A549 treated with ZK216348 at 1 μM for 4 hours (cell line): ENCODE measurements around the gene CCDC182. TPM values are rescaled to one million over a fixed set of nuclear protein-coding genes. Genes with fewer than 3 reads are reported as not detected.

Experiments
- total RNA-seq: library from RNA; stranded (reverse); fragments of 200-300 nt; extraction: Qiagen RNA extraction; gene quantifications from 5 replicates; pipeline ENCODE4 v1.2.3, GENCODE V29; 2022; ENCODE audit warnings: low read depth

Gene CCDC182
- not detected in 5 replicates for total RNA-seq

DNA sequence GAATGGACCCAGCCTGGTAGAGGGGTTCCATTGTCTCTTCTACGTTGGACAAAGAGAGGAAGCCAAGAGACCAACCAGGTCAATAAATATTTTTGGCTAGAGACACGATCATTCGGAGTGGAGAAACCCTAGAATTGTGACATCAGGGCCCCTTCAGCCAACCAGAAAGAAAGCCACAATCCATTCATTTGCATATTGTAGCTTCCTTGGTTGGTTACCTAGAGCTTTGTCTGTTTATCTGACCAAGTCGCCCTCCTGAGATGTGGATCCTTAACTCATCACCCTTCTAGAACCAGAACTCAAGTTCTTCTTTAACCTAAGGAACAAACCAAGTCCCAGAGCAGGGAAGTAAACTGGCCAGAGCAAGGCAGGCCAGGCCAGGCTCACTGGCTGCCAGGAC is at the start of gene CCDC182:
Gene CCDC182, minus strand, starts transcription at position 58 of the 400 bp plus-strand sequence. Its CDS starts 27 bp downstream, at position 31.

Other genes with a start within 250 kb of the CCDC182 start
- 160 to 206 TPM (median 169 TPM) in 5 replicates for gene MRPS23, start 104.7 kb upstream of the CCDC182 start, total RNA-seq
- 37.9 to 62.6 TPM (median 52.5 TPM) in 5 replicates for gene CUEDC1, start 210.1 kb upstream of the CCDC182 start, total RNA-seq
- gene VEZF1, start 243.0 kb upstream of the CCDC182 start, total RNA-seq = 31.2 to 54.6 TPM (median 46.3 TPM) in 5 replicates